ENCODE results near the gene RPS5. TPM values are rescaled to one million over a fixed set of nuclear protein-coding genes. Genes with fewer than 3 reads are reported as not detected.
A peak's percentile ranks its signal among the peaks of the same experiment; 100 is the strongest.

RPS5 gene
- 1,000 to 10,000 TPM in 3 of 4 donors, 100 to 1,000 TPM in 1; 863 to 1,751 (median 1,458) TPM for polyA plus RNA-seq
- long read RNA-seq, donor 1, transcript RPS5-206 (4 exons, 970 nt), result minor isoform, 10 of 2,177 reads
- long read RNA-seq, donor 1, transcript RPS5-201 (6 exons, 740 nt), result major isoform, 1,647 of 2,177 reads
- long read RNA-seq, donor 1, transcript RPS5-202 (5 exons, 1,520 nt), result minor isoform, 119 of 2,177 reads
- long read RNA-seq, donor 1, transcript RPS5-207 (1 exons, 1,747 nt), result minor isoform, 29 of 2,177 reads
- long read RNA-seq, donor 1, partial matches to known transcripts, result 332 of 2,177 reads
- long read RNA-seq, donor 1, other reads (novel, unspliced or antisense), result 33 of 2,177 reads
- long read RNA-seq, donor 2, transcript RPS5-202 (5 exons, 1,520 nt), result minor isoform, 20 of 366 reads
- long read RNA-seq, donor 2, transcript RPS5-208 (2 exons, 523 nt), result minor isoform, 5 of 366 reads
- long read RNA-seq, donor 2, transcript RPS5-201 (6 exons, 740 nt), result major isoform, 280 of 366 reads
- long read RNA-seq, donor 2, partial matches to known transcripts, result 55 of 366 reads
- long read RNA-seq, donor 2, other reads (novel, unspliced or antisense), result 0 of 366 reads
- long read RNA-seq, donor 3, transcript RPS5-206 (4 exons, 970 nt), result minor isoform, 8 of 900 reads
- long read RNA-seq, donor 3, transcript RPS5-201 (6 exons, 740 nt), result major isoform, 567 of 900 reads
- long read RNA-seq, donor 3, transcript RPS5-202 (5 exons, 1,520 nt), result minor isoform, 68 of 900 reads
- long read RNA-seq, donor 3, transcript RPS5-207 (1 exons, 1,747 nt), result minor isoform, 25 of 900 reads
- long read RNA-seq, donor 3, partial matches to known transcripts, result 218 of 900 reads
- long read RNA-seq, donor 3, other reads (novel, unspliced or antisense), result 8 of 900 reads
- long read RNA-seq, donor 4, transcript RPS5-201 (6 exons, 740 nt), result major isoform, 22 of 26 reads
- long read RNA-seq, donor 4, partial matches to known transcripts, result 0 of 26 reads
- long read RNA-seq, donor 4, other reads (novel, unspliced or antisense), result 0 of 26 reads
- long read RNA-seq, donor 5, transcript RPS5-207 (1 exons, 1,747 nt), result minor isoform, 12 of 397 reads
- long read RNA-seq, donor 5, transcript RPS5-201 (6 exons, 740 nt), result major isoform, 240 of 397 reads
- long read RNA-seq, donor 5, transcript RPS5-202 (5 exons, 1,520 nt), result minor isoform, 12 of 397 reads
- long read RNA-seq, donor 5, partial matches to known transcripts, result 128 of 397 reads
- long read RNA-seq, donor 5, other reads (novel, unspliced or antisense), result 0 of 397 reads
- long read RNA-seq, donor 6, transcript RPS5-202 (5 exons, 1,520 nt), result minor isoform, 40 of 792 reads
- long read RNA-seq, donor 6, transcript RPS5-201 (6 exons, 740 nt), result major isoform, 588 of 792 reads
- long read RNA-seq, donor 6, transcript RPS5-206 (4 exons, 970 nt), result minor isoform, 10 of 792 reads
- long read RNA-seq, donor 6, transcript RPS5-207 (1 exons, 1,747 nt), result minor isoform, 15 of 792 reads
- long read RNA-seq, donor 6, partial matches to known transcripts, result 122 of 792 reads
- long read RNA-seq, donor 6, other reads (novel, unspliced or antisense), result 15 of 792 reads
- long read RNA-seq, donor 7, transcript RPS5-201 (6 exons, 740 nt), result major isoform, 848 of 1,053 reads
- long read RNA-seq, donor 7, transcript RPS5-207 (1 exons, 1,747 nt), result minor isoform, 15 of 1,053 reads
- long read RNA-seq, donor 7, transcript RPS5-202 (5 exons, 1,520 nt), result minor isoform, 50 of 1,053 reads
- long read RNA-seq, donor 7, transcript RPS5-206 (4 exons, 970 nt), result minor isoform, 5 of 1,053 reads
- long read RNA-seq, donor 7, partial matches to known transcripts, result 118 of 1,053 reads
- long read RNA-seq, donor 7, other reads (novel, unspliced or antisense), result 11 of 1,053 reads
- long read RNA-seq, donor 8, transcript RPS5-201 (6 exons, 740 nt), result major isoform, 127 of 145 reads
- long read RNA-seq, donor 8, transcript RPS5-202 (5 exons, 1,520 nt), result minor isoform, 5 of 145 reads
- long read RNA-seq, donor 8, partial matches to known transcripts, result 11 of 145 reads
- long read RNA-seq, donor 8, other reads (novel, unspliced or antisense), result 0 of 145 reads
- long read RNA-seq, donor 9, transcript RPS5-207 (1 exons, 1,747 nt), result minor isoform, 6 of 232 reads
- long read RNA-seq, donor 9, transcript RPS5-201 (6 exons, 740 nt), result major isoform, 184 of 232 reads
- long read RNA-seq, donor 9, transcript RPS5-202 (5 exons, 1,520 nt), result minor isoform, 12 of 232 reads
- long read RNA-seq, donor 9, partial matches to known transcripts, result 29 of 232 reads
- long read RNA-seq, donor 9, other reads (novel, unspliced or antisense), result 0 of 232 reads
- long read RNA-seq, donor 10, transcript RPS5-207 (1 exons, 1,747 nt), result minor isoform, 11 of 991 reads
- long read RNA-seq, donor 10, transcript RPS5-201 (6 exons, 740 nt), result major isoform, 733 of 991 reads
- long read RNA-seq, donor 10, transcript RPS5-202 (5 exons, 1,520 nt), result minor isoform, 55 of 991 reads
- long read RNA-seq, donor 10, transcript RPS5-206 (4 exons, 970 nt), result minor isoform, 5 of 991 reads
- long read RNA-seq, donor 10, partial matches to known transcripts, result 158 of 991 reads
- long read RNA-seq, donor 10, other reads (novel, unspliced or antisense), result 24 of 991 reads

DNA sequence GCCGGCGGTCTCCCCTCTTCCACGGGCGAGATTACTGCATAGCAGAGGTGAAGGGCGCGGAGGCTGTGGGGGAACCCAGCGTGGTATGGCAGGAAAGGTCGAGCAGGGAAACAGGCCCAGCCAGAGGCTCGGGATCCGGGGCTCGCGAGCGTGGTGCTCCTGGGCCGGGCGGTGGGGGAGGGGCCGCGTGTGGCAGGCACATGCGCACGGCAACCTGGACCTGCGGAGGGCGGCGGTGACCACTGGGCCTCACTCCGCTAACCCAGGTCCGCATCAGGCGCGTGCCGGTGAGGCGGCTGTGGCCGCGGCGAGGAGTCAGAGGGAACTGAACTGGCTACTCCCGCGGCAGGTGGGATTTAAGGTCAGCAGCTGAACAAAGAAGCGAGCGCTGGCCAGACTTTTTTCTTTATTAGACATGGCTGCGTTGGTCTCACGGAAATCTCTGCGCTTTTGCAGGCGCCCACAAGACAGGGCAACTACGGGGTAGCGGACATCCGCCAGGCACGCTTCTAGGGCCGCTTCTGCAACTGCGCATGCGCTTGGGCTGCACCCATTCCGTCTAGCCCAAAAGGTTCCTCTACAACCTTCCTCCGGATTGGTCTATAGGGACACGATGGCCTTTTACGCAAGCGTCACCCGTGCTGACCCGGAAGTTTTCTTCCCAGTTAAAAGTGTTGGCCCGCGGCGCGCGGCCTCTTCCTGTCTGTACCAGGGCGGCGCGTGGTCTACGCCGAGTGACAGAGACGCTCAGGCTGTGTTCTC is at the start of gene RPS5:
Gene RPS5 (plus strand): TSS at position 694 of the 762 bp plus-strand sequence. CDS start 869 bp downstream, outside the sequence.
- 0 to 1% (median 0%) methylated on average over 59 to 64 of the region's 64 CpGs for WGBS, 3 donors
- Histone ChIP-seq H3K27me3 (ENCODE audit: control insufficient read depth in 3 of 3, insufficient read depth in 3 of 3, low read length in 3 of 3) (no peaks in the 10 kb centered on the region), H3K4me3 (ENCODE audit: low read depth in 1 of 3, low read length in 3 of 3) (peak within 1 kb of the TSS; percentile 79 to 86 (median 83)), H3K27ac (ENCODE audit: low read depth in 1 of 3, low read length in 2 of 3) (peak within 1 kb of the TSS; percentile 96 to 100 (median 98)), H3K9me3 (ENCODE audit: control insufficient read depth in 2 of 2, insufficient read depth in 1 of 2, low read depth in 1 of 2, low read length in 1 of 2) (no peaks in the 10 kb centered on the region), H3K36me3 (ENCODE audit: control insufficient read depth in 3 of 3, insufficient read depth in 2 of 3, low read depth in 1 of 3, low read length in 3 of 3) (peaks cover 0 to 25% (median 0%) of the 10 kb centered on the region in 3 donors), H3K4me1 (ENCODE audit: control insufficient read depth in 3 of 3, insufficient read depth in 2 of 3, low read depth in 1 of 3, low read length in 2 of 3) (peaks cover 3 to 25% (median 5%) of the 10 kb centered on the region in 3 donors)
- DNase-seq (peak; percentile 99), FAIRE-seq (no peak)

DNA sequence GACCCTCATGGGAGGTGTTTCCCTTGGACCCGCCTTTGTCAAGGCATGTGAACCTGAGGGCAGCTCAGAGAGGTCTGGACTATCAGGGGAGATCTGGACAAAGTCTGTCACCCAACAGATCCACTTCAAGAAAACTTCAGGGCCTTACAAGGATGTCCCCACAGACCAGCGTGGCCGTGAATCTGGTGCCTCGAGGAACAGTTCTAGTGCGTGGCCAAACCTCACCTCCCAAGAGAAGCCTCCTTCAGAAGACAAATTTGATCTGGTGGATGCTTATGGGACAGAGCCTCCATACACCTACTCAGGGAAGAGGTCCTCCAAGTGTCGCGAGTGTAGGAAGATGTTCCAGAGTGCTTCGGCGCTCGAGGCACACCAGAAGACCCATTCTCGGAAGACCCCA is 48.7 kb upstream of the RPS5 start:
- Histone ChIP-seq H3K4me3 (ENCODE audit: low read depth in 1 of 3, low read length in 3 of 3) (no peak overlapping the region), H3K36me3 (ENCODE audit: control insufficient read depth in 3 of 3, insufficient read depth in 2 of 3, low read depth in 1 of 3, low read length in 3 of 3) (peaks cover 9 to 60% (median 14%) of the 10 kb centered on the region in 3 donors), H3K27me3 (ENCODE audit: control insufficient read depth in 3 of 3, insufficient read depth in 3 of 3, low read length in 3 of 3) (no peaks in the 10 kb centered on the region), H3K4me1 (ENCODE audit: control insufficient read depth in 3 of 3, insufficient read depth in 2 of 3, low read depth in 1 of 3, low read length in 2 of 3) (no peaks in the 10 kb centered on the region), H3K27ac (ENCODE audit: low read depth in 1 of 3, low read length in 2 of 3) (no peak overlapping the region), H3K9me3 (ENCODE audit: control insufficient read depth in 2 of 2, insufficient read depth in 1 of 2, low read depth in 1 of 2, low read length in 1 of 2) (peaks cover 2 to 9% of the 10 kb centered on the region in 2 donors)
- 97 to 99% (median 98%) methylated on average over 11 of the region's 11 CpGs for WGBS, 3 donors
- DNase-seq (no peak), FAIRE-seq (no peak)

DNA sequence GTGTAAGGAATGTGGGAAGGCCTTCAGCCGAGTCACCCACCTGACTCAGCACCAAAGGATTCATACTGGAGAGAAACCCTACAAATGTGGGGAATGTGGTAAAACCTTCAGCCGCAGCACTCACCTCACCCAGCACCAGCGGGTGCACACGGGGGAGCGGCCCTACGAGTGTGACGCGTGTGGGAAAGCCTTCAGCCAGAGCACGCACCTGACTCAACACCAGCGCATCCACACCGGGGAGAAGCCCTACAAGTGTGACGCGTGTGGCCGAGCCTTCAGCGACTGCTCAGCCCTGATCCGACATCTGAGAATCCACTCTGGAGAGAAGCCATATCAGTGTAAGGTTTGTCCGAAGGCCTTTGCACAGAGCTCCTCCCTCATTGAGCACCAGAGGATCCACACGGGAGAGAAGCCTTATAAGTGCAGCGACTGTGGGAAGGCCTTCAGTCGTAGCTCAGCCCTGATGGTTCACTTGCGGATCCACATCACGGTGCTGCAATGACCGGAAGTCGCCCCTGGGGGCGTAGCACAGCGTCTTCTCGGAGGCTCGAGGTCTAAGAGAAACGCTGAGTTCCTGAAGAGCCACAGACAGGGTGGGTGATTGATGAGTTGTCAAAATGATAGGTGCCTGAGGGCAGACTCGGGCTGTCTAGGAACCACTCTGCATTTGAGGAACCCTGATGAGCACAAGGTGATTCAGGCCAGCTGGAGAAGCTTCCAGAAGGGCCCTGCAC is 48.1 kb upstream of the RPS5 start:
- no peak for FAIRE-seq
- H3K36me3 ChIP-seq (ENCODE audit: control insufficient read depth in 3 of 3, insufficient read depth in 2 of 3, low read depth in 1 of 3, low read length in 3 of 3), result peaks cover 9 to 60% (median 14%) of the 10 kb centered on the region in 3 donors

DNA sequence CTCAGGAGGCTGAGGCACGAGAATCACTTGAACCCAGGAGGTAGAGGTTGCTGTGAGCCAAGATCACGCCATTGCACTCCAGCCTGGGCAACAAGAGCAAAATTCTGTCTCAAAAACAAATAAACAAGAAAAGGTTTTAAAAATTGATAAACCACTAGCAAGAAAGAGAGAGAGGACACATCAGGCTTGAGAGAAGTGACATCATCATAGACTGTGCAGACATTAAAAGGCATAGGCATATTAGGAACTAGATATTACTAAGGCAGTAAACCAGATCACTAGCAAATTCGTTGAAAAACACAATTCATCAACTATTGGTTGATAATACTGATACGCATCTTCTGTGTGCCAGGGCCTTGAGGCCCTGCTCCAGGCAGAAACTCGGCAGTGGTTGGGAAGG is 41.5 kb upstream of the RPS5 start:
- Histone ChIP-seq H3K27ac (ENCODE audit: low read depth in 1 of 3, low read length in 2 of 3) (no peak overlapping the region), H3K36me3 (ENCODE audit: control insufficient read depth in 3 of 3, insufficient read depth in 2 of 3, low read depth in 1 of 3, low read length in 3 of 3) (peaks cover 0 to 5% (median 0%) of the 10 kb centered on the region in 3 donors), H3K4me1 (ENCODE audit: control insufficient read depth in 3 of 3, insufficient read depth in 2 of 3, low read depth in 1 of 3, low read length in 2 of 3) (no peaks in the 10 kb centered on the region), H3K9me3 (ENCODE audit: control insufficient read depth in 2 of 2, insufficient read depth in 1 of 2, low read depth in 1 of 2, low read length in 1 of 2) (no peaks in the 10 kb centered on the region), H3K4me3 (ENCODE audit: low read depth in 1 of 3, low read length in 3 of 3) (no peak overlapping the region), H3K27me3 (ENCODE audit: control insufficient read depth in 3 of 3, insufficient read depth in 3 of 3, low read length in 3 of 3) (peaks cover 0 to 53% (median 0%) of the 10 kb centered on the region in 3 donors)
- DNase-seq, result no peak
- 59 to 71% (median 65%) methylated on average over 5 of the region's 5 CpGs for WGBS, 3 donors
- FAIRE-seq, result no peak

More for the DNA sequence above, 48.1 kb upstream of the RPS5 start:
- H3K27me3 ChIP-seq (ENCODE audit: control insufficient read depth in 3 of 3, insufficient read depth in 3 of 3, low read length in 3 of 3), result no peaks in the 10 kb centered on the region
- H3K4me3 ChIP-seq (ENCODE audit: low read depth in 1 of 3, low read length in 3 of 3), result no peak overlapping the region
- no peak for DNase-seq
- no peak overlapping the region for H3K27ac ChIP-seq (ENCODE audit: low read depth in 1 of 3, low read length in 2 of 3)
- WGBS, 3 donors, result 85 to 94% (median 88%) methylated on average over 30 of the region's 30 CpGs
- H3K4me1 ChIP-seq (ENCODE audit: control insufficient read depth in 3 of 3, insufficient read depth in 2 of 3, low read depth in 1 of 3, low read length in 2 of 3), result no peaks in the 10 kb centered on the region
- peaks cover 2 to 9% of the 10 kb centered on the region in 2 donors for H3K9me3 ChIP-seq (ENCODE audit: control insufficient read depth in 2 of 2, insufficient read depth in 1 of 2, low read depth in 1 of 2, low read length in 1 of 2)

DNA sequence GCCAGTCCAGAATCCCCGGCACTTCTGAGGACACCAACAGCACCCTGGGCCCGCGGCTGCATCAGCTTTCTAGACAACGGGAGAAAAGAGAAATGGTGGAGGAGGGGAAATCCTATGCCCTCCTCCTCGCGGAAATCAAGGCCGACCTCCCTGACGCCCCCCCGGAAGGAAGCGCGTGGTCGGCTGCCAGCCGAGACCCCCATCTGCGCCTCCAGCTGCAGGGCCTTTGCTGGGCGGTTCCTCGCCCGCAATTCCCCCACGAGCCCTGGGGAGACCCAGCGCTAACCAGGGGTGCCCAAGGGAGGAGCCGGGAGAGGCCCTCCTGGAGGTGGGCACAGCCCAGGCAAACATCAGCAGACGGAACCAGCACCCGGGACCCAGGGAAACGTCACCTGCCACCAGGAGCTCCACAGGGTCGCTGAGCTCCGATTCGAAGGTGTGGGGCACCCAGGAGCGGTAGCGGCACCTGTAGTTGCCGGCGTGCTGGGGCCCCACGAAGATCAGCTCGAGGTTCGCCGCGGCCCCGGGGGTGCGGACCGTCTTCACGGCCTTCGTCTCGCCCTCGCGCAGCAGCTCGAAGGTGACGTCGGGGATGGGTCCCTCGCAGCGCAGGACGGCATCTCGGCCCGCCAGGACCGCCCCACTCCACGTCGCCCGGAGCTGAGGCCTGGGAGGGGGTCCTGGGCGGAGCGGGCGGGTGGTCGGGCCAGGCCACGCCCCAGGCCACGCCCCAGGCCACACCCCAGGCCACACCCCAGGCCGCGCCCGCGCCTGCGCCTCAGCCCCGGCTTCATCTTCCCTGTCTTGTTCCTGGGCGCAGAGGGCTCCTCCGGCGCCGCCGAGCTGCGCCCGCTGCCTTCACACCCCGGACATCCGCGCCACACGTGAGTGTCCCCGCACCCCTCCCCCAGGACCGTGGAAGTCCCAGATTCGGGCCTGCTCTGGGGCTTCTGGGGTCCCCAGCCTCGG is 39.8 kb upstream of the RPS5 start:
- Histone ChIP-seq H3K4me1 (ENCODE audit: control insufficient read depth in 3 of 3, insufficient read depth in 2 of 3, low read depth in 1 of 3, low read length in 2 of 3) (no peaks in the 10 kb centered on the region), H3K9me3 (ENCODE audit: control insufficient read depth in 2 of 2, insufficient read depth in 1 of 2, low read depth in 1 of 2, low read length in 1 of 2) (no peaks in the 10 kb centered on the region), H3K36me3 (ENCODE audit: control insufficient read depth in 3 of 3, insufficient read depth in 2 of 3, low read depth in 1 of 3, low read length in 3 of 3) (no peaks in the 10 kb centered on the region), H3K27ac (ENCODE audit: low read depth in 1 of 3, low read length in 2 of 3) (peak overlapping the region in 1 of 3 donors; percentile 73), H3K27me3 (ENCODE audit: control insufficient read depth in 3 of 3, insufficient read depth in 3 of 3, low read length in 3 of 3) (peaks cover 0 to 70% (median 3%) of the 10 kb centered on the region in 3 donors), H3K4me3 (ENCODE audit: low read depth in 1 of 3, low read length in 3 of 3) (peak overlapping the region; percentile 29 to 33 (median 31))
- WGBS, 3 donors, result 2 to 9% (median 8%) methylated on average over 64 to 82 of the region's 82 CpGs
- DNase-seq (peak; percentile 20 to 44), FAIRE-seq (no peak)
